GM18511 (cell line): ENCODE measurements around the gene JPH4.

Experiments
- ATAC-seq: cut with Tn5 transposase; IDR thresholded peaks from one replicate; pipeline ENCODE4 v1.9.1; 2021; ENCODE audit warnings: mild to moderate bottlenecking, moderate library complexity; ENCODE audit not compliant: unreplicated experiment

Gene JPH4

GRCh38 chr14:23578560-23579310, at the start of gene JPH4:
TSS of gene JPH4 (minus strand) at chr14:23578790. CDS start at chr14:23577453, 1,337 bp downstream.
- ATAC-seq: no peak

GRCh38 chr14:23627961-23628360, 49.4 kb upstream of the JPH4 start:
- ATAC-seq: no peak

GRCh38 chr14:23626946-23627345, 48.4 kb upstream of the JPH4 start:
- ATAC-seq: no peak

GRCh38 chr14:23624830-23625404, 46.3 kb upstream of the JPH4 start:
- ATAC-seq: no peak

GRCh38 chr14:23623962-23624361, 45.4 kb upstream of the JPH4 start:
- no peak for ATAC-seq

- no peak for ATAC-seq
Measured at GRCh38 chr14:23622990-23623389, 44.4 kb upstream of the JPH4 start.

GRCh38 chr14:23621932-23622730, 43.5 kb upstream of the JPH4 start:
- no peak for ATAC-seq

- no peak for ATAC-seq
Measured at GRCh38 chr14:23621204-23621931, 42.8 kb upstream of the JPH4 start.

GRCh38 chr14:23620177-23620702, 41.6 kb upstream of the JPH4 start:
- ATAC-seq: no peak

- no peak for ATAC-seq
Measured at GRCh38 chr14:23618415-23618988, 39.9 kb upstream of the JPH4 start.

GRCh38 chr14:23617539-23617938, 38.9 kb upstream of the JPH4 start:
- no peak for ATAC-seq

GRCh38 chr14:23615856-23616255, 37.3 kb upstream of the JPH4 start:
- ATAC-seq: no peak

GRCh38 chr14:23614395-23614828, 35.8 kb upstream of the JPH4 start:
- no peak for ATAC-seq

GRCh38 chr14:23613242-23614070, 34.9 kb upstream of the JPH4 start:
- no peak for ATAC-seq

GRCh38 chr14:23612802-23613201, 34.2 kb upstream of the JPH4 start:
- no peak for ATAC-seq

GRCh38 chr14:23612354-23612732, 33.8 kb upstream of the JPH4 start:
- ATAC-seq: no peak

GRCh38 chr14:23610815-23611289, 32.3 kb upstream of the JPH4 start:
- no peak for ATAC-seq

- ATAC-seq: no peak
Measured at GRCh38 chr14:23610090-23610814, 31.7 kb upstream of the JPH4 start.
